Kidney (tissue), 14 donors: ENCODE data around the gene PRKN. TPM values are rescaled to one million over a fixed set of nuclear protein-coding genes. Genes with fewer than 3 reads are reported as not detected.

Source experiments
- DNase-seq, 5 donors: peaks; one replicate each; pipeline ENCODE4 v3.0.0-alpha.2; 2013 to 2020
- FAIRE-seq: peaks from 2 replicates; lab custom pipeline; 2012; peaks lifted over from hg19 to GRCh38; lab: Jason Lieb, UNC
- H3K27ac ChIP-seq, 2 donors: one replicate each; pipeline ENCODE4 v1.7.0; 2013; ENCODE audit warnings: low read depth in 2 of 2, low read length in 2 of 2, inconsistent platforms in 1 of 2
- H3K27me3 ChIP-seq: one replicate; pipeline ENCODE4 v1.7.1; 2013; ENCODE audit warnings: low read length, inconsistent platforms; ENCODE audit not compliant: control insufficient read depth, insufficient read depth
- H3K36me3 ChIP-seq, 3 donors: one replicate each; pipeline versions ENCODE4 v1.7.0 to v1.7.1; 2013; ENCODE audit warnings: low read length in 3 of 3, control low read depth in 1 of 3, inconsistent platforms in 1 of 3; ENCODE audit not compliant: insufficient read depth in 3 of 3, control insufficient read depth in 2 of 3
- H3K4me1 ChIP-seq, 3 donors: one replicate each; pipeline versions ENCODE4 v1.7.0 to v1.7.1; 2013; ENCODE audit warnings: low read length in 3 of 3, inconsistent platforms in 1 of 3, low read depth in 1 of 3; ENCODE audit not compliant: control insufficient read depth in 2 of 3, insufficient read depth in 2 of 3
- H3K4me3 ChIP-seq, 3 donors: one replicate each; pipeline versions ENCODE4 v1.7.0 to v1.8.1; 2013; ENCODE audit warnings: low read length in 3 of 3, control low read depth in 1 of 3, inconsistent platforms in 1 of 3
- H3K9ac ChIP-seq, 3 donors: one replicate each; pipeline versions ENCODE4 v1.7.0 to v1.7.1; 2013; ENCODE audit warnings: low read length in 3 of 3, control low read depth in 1 of 3, inconsistent platforms in 1 of 3
- H3K9me3 ChIP-seq, 3 donors: one replicate each; pipeline versions ENCODE4 v1.7.0 to v1.7.1; 2013; ENCODE audit warnings: low read length in 3 of 3, control low read depth in 1 of 3, inconsistent platforms in 1 of 3; ENCODE audit not compliant: control insufficient read depth in 2 of 3, insufficient read depth in 1 of 3
- CTCF ChIP-seq: IDR thresholded peaks from 3 replicates; pipeline ENCODE4 v1.5.1; 2012; ENCODE audit warnings: mild to moderate bottlenecking, moderate library complexity, borderline replicate concordance; ENCODE audit not compliant: insufficient read depth; ENCODE audit errors: extremely low read depth
- intact Hi-C: fragments of 100-400 bp; cut with DNase I; formaldehyde crosslinking; loops from one replicate; pipeline ENCODE4 v1.11.1; 2022
- polyA plus RNA-seq: library from polyadenylated mRNA; stranded (reverse); fragments of 350-450 nt; fragmentation: Illumina TruSeq; extraction: RNeasy Lipid Tissue Mini Kit (QIAGEN cat#74804); gene quantifications from one replicate; pipeline ENCODE4 v1.2.3, GENCODE V29; 2014; ENCODE audit warnings: low read depth, low replicate concordance; ENCODE audit not compliant: insufficient read depth
- total RNA-seq: library from RNA; stranded (reverse); fragmentation: NEBNext Ultra II Directional; extraction: Animal tissue kit (Norgen Biotek cat#: 25700); gene quantifications from one replicate; pipeline ENCODE4 v1.2.1, GENCODE V29; 2021
- donor health status: control.
- donor health status: control.
- donor health status: control.
- donor health status: control.
- donor health status: control.
- donor health status: DM: yes; HTN: yes; CAD: no.
- donor health status: Normal renal cell carcinoma (clear cell type).

PRKN gene
- total and polyA plus RNA-seq, 2 donors from 2014 or later = 8.6 to 10.4 TPM

- no peaks in the 10 kb centered on the region for H3K9me3 ChIP-seq
- peak; percentile 63 to 82 (median 70) for DNase-seq
- intact Hi-C loops = no loop called here
- TF ChIP-seq CTCF = no peak
- no peak for FAIRE-seq
- H3K27ac ChIP-seq = peak overlapping the region in 1 of 2 donors; percentile 20
- no peak overlapping the region for H3K4me3 ChIP-seq
- H3K9ac ChIP-seq = no peak overlapping the region
- peaks cover 0 to 5% (median 3%) of the 10 kb centered on the region in 3 donors for H3K4me1 ChIP-seq
- H3K36me3 ChIP-seq = no peaks in the 10 kb centered on the region
- no peaks in the 10 kb centered on the region for H3K27me3 ChIP-seq
These were observed 527.5 kb downstream of the PRKN start for GRCh38 chr6:162200041-162200440.

DNA sequence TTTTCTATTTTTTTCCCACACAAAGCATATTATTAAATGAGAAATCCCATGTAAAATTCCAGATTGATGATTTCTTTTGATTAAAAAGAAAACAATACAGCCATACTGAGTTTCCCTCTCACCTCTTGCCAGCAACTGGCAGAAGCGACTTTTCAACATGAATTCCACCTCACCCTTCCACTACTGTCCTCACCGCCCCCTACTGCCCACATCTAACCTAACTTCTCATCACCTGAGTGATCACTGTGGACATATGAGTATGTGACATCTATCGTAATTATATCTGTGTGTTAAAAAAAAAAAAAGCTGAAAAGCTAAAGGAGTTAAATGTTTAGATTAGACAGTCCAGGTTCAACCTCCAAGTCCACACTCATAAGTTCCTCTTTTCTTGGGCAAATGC is 528.6 kb downstream of the PRKN start:
- Histone ChIP-seq H3K4me3 (no peak overlapping the region), H3K4me1 (peaks cover 0 to 5% (median 3%) of the 10 kb centered on the region in 3 donors), H3K27ac (no peak overlapping the region), H3K9ac (no peak overlapping the region), H3K36me3 (no peaks in the 10 kb centered on the region), H3K27me3 (no peaks in the 10 kb centered on the region), H3K9me3 (no peaks in the 10 kb centered on the region)
- DNase-seq (no peak), FAIRE-seq (no peak)
- intact Hi-C loops = no loop called here
- TF ChIP-seq CTCF = no peak

GRCh38 chr6:162198076-162198475 is 529.5 kb downstream of the PRKN start:
- intact Hi-C loops = no loop called here
- no peak overlapping the region for H3K27ac ChIP-seq
- FAIRE-seq (no peak), DNase-seq (no peak)
- no peak for TF ChIP-seq CTCF
- H3K4me1 ChIP-seq = peaks cover 0 to 5% (median 3%) of the 10 kb centered on the region in 3 donors
- H3K27me3 ChIP-seq = no peaks in the 10 kb centered on the region
- H3K9me3 ChIP-seq = no peaks in the 10 kb centered on the region
- H3K36me3 ChIP-seq = no peaks in the 10 kb centered on the region
- no peak overlapping the region for H3K9ac ChIP-seq
- no peak overlapping the region for H3K4me3 ChIP-seq

- intact Hi-C loops = no loop called here
- DNase-seq = no peak
These were observed 532.1 kb downstream of the PRKN start for GRCh38 chr6:162195441-162195840.

More at GRCh38 chr6:162195441-162195840, 532.1 kb downstream of the PRKN start:
- Histone ChIP-seq H3K9ac (no peak overlapping the region), H3K36me3 (no peaks in the 10 kb centered on the region), H3K4me3 (no peak overlapping the region), H3K27me3 (no peaks in the 10 kb centered on the region), H3K4me1 (peaks cover 0 to 3% (median 0%) of the 10 kb centered on the region in 3 donors), H3K27ac (no peak overlapping the region), H3K9me3 (no peaks in the 10 kb centered on the region)
- no peak for FAIRE-seq
- TF ChIP-seq CTCF = no peak
